GM15510 (cell line): ENCODE measurements around the gene SMARCAD1.

ENCODE experiments used
- POLR2A ChIP-seq: IDR thresholded peaks from 3 replicates; pipeline ENCODE4 v1.6.1; 2011; ENCODE audit warnings: borderline replicate concordance; ENCODE audit not compliant: insufficient read length; ENCODE audit errors: extremely low read depth

The SMARCAD1 gene

DNA sequence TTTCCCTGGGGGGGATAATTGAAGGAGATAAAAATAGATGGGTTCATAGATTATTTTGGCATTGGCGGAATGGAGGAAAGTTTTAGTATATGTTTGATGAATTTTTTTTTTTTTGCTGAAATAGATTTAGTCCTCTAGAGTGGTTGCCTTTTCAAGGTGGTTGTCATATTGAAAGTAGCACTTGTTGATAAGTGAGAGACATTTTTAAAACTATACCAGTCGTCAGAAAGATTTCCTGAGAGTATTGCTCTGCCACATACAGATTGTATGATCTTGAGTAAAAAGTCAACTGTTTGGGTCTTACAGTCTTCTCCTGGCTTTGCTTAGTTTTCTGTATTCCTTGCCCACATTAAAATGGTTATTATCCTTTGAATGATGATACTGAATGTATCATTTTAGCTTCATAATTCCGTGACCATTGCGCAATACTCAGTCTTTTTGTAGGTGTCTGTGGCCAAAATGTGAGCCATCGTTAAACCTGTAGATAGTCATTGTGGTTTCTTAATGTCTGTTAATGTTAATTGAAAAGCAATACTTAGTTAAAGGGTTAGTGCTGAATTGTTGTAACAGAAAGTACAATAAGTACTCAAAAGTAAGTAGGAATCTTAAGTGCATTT, 7.1 kb downstream of the SMARCAD1 start:
- no peak for TF ChIP-seq POLR2A

DNA sequence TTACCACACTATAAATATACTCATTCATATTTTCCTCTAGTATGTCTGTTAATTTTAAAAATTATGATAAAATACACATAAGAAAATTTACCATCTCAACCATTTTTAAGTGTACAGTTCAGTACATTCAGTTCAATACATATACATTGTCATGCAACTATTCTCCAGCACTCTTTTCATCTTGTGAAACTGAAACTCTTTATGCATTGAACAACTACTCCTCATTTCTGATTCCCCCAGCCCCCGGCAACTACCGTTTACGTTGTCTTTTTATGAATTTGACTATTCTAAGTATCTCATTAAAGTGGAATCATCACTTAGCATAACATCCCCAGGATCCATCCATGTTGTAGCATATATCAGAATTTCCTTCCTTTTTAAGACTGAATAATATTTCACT, 8.7 kb downstream of the SMARCAD1 start:
- no peak for TF ChIP-seq POLR2A

DNA sequence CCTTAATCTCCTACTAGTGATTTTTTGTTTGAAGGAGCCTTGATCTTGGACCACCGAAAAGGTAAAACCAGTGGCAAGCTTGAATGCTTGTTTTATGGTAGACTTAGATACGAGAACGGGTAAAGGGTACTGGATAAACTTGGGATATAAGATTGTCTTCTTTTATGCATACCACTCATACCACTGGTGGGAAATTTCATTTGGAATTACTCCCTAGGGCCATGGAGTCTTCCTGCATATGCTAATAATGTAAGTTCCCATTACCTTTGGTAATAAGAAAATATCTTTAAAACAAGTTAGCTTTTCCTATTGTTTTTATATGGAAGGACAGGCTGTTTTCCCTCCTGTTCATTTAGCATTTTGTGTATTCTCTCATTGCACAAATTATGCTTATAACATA, 11.7 kb downstream of the SMARCAD1 start:
- no peak for TF ChIP-seq POLR2A

DNA sequence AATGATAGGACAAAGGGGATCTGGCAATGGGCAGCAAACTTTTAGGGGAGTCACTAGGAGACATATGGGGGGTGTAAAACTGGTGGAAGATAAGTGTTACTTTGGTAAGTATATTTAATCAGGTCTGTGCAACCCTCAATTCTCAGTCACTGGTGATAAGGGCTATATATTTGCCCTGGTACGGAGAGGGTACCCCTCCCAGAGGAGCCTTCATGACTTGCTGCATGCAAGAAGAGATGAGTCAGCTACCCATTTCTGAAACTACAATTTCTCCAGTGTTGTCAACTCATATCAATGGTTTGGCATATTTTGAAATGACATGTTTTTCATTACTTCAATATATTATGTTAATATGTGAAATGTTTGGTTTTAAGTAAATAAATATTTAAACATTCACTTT, 14.3 kb downstream of the SMARCAD1 start:
- TF ChIP-seq POLR2A = no peak

DNA sequence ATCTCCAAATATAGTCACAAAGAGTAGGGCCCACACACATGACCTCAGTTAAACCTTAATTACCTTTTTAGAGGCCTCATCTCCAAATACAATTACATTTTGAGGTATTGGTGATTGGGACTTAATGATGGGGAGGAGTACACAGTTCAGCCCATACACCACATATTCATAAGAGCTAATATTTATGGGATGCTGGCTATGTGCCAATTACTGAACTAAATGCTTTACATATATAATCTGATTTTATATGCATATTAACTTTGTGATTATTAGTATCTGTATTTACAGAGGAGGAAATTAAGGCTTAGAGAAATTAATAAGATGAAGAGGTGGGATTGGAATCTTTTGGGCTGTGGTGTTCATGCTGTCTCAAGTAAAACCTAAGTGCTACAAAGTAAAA, 17.8 kb downstream of the SMARCAD1 start:
- no peak for TF ChIP-seq POLR2A

DNA sequence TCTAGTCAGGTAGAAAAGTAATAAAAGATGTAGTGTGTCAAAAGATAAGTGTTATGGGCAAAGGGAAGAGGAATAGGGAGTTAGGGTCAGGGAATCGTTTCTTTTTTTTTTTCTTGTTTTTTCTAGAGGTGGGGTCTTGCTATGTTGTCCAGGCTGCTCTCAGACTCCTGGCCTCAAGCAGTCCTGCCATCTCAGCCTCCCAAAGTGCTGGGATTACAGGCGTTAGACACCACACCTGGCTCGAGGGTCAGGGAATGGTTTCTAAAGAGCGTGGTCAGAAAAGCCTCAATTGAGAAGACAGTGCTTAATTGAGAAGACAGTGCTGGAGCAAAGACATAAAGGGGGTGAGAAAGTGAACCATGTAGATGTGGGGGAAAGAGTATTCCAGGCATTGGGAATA, 19.1 kb downstream of the SMARCAD1 start:
- TF ChIP-seq POLR2A = no peak

DNA sequence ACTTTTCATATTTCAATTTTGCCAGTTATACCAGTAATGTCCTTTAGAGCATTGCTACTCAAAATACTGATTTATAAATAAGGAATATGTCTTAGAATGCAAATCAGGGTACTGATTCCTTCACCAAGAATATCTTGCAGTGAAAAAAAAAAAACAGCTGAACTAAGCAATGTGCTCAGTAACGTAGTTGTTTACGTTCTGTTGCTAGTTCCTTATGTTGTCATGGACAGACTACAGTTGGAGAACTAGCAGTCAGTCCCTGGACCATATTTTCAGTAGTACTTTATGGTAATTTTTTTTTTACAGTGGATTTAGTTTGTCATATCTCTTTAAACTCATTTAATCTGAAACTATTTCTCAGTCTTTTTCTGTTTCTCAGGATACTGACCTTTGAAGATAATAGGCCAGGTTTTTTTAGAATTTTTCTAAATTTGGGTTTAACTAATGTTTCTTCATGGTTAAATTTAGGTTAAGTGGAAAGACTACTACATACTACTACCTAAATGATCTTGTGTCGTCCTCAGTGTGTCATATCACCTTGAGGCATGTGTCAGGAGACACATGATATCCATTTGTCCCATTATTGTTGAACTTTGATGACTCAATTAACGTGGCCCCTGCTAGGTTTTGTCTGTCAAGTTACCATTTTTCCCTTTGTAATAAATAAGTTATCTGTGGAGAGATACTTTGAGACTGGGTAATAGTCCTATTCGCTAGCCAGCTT, 21.0 kb downstream of the SMARCAD1 start:
- no peak for TF ChIP-seq POLR2A

DNA sequence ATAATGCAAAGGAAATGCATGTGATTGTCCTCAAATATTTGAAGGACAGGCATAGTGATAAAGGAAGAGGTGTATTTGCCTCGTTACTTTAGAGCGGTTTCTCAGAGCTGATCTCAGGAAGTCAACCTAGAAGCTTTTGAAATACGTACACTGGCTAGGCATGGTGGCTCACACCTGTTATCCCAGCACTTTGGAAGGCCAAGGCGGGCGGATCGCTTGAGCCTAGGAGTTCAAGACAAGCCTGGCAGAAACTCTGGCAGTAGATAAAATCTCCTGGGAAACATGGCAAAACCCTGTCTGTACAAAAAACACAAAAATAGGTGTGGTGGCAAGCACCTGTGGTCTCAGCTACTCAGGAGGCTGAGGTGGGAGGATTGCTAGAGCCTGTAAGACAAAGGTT, 24.9 kb downstream of the SMARCAD1 start:
- TF ChIP-seq POLR2A = no peak

DNA sequence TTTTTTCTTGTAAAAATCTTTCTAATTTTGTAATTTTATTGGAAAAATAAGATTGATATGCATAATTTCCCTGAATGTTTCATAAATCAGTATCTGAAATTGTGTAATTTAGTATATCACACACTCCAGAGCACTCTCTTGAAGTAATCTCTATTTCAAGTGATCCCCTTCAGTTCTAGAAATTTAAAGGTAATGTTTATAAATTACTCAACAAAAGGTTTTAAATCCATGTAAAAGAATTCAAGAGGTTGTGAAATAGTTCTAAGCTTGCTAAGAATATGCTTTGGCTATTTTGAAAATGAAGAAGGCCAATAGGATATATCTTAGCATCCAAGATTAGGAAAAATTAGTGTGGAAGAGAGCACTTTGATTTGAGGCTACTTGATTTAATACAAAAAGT, 28.2 kb downstream of the SMARCAD1 start:
- no peak for TF ChIP-seq POLR2A

DNA sequence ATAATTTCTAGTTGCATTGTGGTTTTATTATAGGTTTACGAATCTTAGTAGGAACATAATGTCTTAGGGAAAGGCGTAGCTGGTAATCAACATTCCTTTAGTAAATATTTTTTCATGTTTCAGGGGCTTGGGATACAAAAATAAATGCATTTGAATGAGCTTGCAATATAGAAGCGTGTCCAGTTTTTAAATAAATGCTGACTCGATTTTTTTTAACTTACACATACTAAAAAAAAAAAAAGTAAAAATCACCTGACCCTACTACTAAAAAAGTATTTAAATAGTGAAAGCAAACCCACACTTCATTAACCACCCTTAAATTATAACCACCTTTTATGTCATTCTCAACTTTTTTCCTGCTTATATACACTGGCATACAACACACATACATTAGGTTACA, 29.6 kb downstream of the SMARCAD1 start:
- TF ChIP-seq POLR2A = no peak

DNA sequence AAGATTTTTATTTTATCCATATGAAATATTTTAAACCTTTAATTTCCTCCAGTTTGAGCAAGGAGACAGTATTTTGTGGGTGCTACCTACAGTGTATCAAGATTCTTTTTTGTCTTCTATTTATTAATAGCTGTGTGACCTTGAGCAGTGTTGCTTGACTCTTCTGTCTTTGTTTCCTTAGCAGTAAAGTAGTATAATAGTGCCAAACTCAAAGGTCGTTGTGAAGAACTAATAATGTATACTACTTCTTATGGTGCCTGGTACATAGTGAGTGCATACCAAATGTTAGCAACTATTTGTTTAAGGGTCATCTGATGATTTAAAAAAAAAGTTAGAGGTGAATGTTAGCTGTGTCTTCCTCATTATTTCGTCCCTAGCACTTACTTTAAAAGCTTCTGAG, 30.5 kb downstream of the SMARCAD1 start:
- no peak for TF ChIP-seq POLR2A

DNA sequence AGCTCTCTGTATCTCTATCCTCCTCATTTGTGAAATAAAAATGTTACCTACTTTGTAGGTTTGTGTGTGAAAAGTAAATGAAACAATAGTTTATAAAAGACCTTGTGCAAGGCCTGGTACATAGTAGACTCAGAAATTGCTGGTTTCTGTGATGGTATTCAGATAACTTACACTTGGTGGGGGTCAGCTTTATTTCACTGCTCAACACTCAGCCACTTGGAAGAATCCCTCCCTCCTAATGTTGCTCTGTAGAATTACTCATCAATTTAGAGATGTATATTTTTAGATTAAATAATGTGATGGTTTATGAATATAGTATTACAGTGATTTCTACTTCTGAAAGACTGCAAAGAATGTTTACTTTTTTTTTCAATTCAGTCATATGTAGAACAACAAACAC, 32.7 kb downstream of the SMARCAD1 start:
- no peak for TF ChIP-seq POLR2A

DNA sequence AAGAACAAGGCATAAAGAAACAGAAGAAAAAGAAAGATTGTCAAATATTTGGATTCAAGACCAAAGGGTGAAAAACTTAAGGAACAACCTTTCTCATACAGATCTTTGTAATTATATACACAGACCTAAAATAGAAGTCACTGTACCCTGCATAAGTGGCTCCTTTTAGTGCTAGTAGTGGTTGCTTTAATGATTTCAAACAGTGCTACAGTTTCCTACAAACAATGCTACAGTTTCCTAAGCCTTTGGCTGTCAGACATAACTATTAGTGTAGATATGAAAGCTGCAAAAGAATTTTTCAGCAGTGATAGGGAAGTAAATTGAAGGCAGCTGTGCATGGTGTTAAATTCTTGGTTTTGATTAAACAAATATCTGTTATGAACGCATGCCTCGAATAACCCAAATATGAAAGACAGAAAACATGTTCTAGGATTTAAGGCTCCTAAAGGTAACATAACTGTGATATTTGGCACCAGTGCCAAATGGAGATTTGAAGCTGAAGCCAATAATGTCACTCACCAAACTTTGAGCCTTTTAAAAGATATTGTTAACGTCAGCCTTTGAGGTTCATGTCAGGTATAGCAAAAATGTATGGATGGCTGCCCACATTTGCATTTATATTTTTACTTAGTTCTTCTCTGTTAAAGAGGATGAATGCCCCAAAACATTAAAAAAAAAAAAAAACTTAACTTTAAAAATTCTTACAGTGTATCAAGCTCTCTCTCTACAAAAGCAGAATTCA, 36.6 kb downstream of the SMARCAD1 start:
- no peak for TF ChIP-seq POLR2A

DNA sequence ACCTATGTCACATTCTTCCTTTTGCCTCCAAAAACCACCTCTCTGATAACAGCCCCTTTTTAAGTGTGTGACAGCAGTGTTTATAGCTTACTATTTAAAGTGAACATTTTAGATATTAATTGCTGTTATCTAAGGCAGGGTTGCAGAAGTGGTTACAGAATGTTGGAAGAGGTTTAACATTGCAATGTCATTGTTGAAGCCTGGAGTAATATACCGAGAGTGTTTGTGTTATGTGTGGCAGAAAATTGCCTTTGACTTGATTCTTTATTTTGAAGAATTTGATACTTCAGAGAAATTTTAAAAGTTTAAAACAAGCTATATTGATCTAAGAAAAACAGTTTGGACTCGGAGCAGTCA, 37.1 kb downstream of the SMARCAD1 start:
- no peak for TF ChIP-seq POLR2A

DNA sequence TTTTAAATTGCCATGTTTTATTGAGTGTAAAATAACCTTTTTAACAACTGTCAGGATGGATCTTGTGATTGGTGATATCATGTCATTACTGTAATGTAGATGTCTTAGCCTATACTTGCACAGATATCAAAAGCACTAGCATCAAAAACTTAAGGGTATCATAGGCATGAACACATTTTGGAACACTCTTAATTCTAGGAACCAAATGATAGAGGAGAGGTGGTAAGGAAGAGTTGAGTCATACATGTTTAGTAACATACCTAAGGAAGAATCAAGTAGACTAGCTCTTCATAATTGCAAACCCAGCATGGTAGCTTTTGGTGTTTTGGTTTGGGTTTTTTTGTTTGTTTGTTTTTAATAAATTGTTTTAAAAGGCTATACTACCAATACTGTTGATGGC, 43.4 kb downstream of the SMARCAD1 start:
- TF ChIP-seq POLR2A = no peak

DNA sequence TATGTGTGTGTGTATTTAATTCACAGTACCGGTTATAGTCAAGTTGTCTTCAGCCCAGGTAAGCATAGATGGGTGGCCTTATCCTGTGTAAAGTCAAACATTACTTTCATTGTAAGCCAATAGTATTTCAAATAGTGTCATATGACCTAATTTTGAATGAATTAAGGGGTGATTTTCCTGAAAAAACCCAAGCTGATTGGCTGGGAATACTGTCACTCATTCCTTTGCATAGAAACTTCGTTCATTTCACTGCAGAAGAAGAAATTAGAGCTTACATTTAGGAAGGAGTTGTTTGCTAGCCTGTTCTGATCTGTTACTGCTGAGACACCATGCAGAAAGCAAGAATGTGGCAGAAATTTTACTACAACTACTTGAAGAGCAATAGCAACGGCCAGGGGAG, 45.4 kb downstream of the SMARCAD1 start:
- TF ChIP-seq POLR2A = no peak
